GM23338 (cell line): ENCODE results near the gene WNT8B.

Experiments used
- CREB1 ChIP-seq: fragments of 250-450 bp; sonication (Bioruptor Pico); IDR thresholded peaks from 2 replicates; pipeline ENCODE4 v1.5.0; 2020; ENCODE audit warnings: low read depth, mild to moderate bottlenecking, moderate library complexity
- EZH2 ChIP-seq: fragments of 200-600 bp; sonication (generic); IDR thresholded peaks from one replicate; pipeline ENCODE4 v1.8.0; 2017; ENCODE audit warnings: antibody characterized with exemption, mild to moderate bottlenecking, low read depth; ENCODE audit not compliant: unreplicated experiment
- POLR2AphosphoS5 ChIP-seq: IDR thresholded peaks from 2 replicates; pipeline ENCODE4 v1.6.1; 2016; ENCODE audit warnings: antibody characterized with exemption, low read depth
- ZNF114 ChIP-seq: fragments of 250-450 bp; sonication (Bioruptor Pico); IDR thresholded peaks from 2 replicates; pipeline ENCODE4 v1.5.0; 2020; ENCODE audit warnings: mild to moderate bottlenecking, moderate library complexity
- TF ChIP-seq, protein P1 (sequence below), 2 experiments: fragments of 200-600 bp in 1 of 2; sonication (generic) in 1 of 2; conservative IDR thresholded peaks; 2 replicates each; pipeline versions ENCODE4 v1.5.1 to v1.6.1; 2016 to 2017; ENCODE audit warnings: antibody characterized with exemption in 2 of 2, low read depth in 2 of 2, mild to moderate bottlenecking in 2 of 2, moderate library complexity in 1 of 2

DNA sequence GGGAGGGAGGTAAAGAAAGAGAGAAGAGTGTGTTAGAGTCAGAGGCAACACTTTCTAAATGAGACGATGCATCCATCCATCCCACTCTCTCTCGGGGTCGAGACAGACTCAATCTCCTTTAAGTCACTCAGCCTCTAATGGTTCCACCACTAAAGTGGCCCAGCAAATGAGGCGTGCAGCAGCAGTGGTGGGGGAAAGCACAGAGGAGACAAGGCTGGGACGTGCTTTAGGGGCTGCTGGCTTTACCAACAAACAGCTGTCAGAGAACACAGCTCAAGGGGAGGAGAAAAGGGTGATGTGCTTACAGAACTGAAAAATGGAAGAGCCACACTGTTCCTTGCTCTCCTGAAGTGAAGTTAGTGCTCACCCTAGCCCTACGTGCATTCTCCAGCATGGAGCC lies 61.4 kb downstream of the WNT8B start:
- TF ChIP-seq, protein P1, sequence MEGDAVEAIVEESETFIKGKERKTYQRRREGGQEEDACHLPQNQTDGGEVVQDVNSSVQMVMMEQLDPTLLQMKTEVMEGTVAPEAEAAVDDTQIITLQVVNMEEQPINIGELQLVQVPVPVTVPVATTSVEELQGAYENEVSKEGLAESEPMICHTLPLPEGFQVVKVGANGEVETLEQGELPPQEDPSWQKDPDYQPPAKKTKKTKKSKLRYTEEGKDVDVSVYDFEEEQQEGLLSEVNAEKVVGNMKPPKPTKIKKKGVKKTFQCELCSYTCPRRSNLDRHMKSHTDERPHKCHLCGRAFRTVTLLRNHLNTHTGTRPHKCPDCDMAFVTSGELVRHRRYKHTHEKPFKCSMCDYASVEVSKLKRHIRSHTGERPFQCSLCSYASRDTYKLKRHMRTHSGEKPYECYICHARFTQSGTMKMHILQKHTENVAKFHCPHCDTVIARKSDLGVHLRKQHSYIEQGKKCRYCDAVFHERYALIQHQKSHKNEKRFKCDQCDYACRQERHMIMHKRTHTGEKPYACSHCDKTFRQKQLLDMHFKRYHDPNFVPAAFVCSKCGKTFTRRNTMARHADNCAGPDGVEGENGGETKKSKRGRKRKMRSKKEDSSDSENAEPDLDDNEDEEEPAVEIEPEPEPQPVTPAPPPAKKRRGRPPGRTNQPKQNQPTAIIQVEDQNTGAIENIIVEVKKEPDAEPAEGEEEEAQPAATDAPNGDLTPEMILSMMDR (conservative IDR thresholded peaks at IDR 0.05; ENCODE audit: low read depth in 2 of 2), result no peak
- TF ChIP-seq POLR2AphosphoS5 (no peak), CREB1 (no peak), EZH2 (no peak), ZNF114 (no peak)
